ENCODE results near the gene TNFRSF25.
"Not testable (repeated sequence)": the region's sequence is repeated elsewhere in the genome, so short reads cannot be mapped to it uniquely, and the experiment has no call there.

The TNFRSF25 gene

DNA sequence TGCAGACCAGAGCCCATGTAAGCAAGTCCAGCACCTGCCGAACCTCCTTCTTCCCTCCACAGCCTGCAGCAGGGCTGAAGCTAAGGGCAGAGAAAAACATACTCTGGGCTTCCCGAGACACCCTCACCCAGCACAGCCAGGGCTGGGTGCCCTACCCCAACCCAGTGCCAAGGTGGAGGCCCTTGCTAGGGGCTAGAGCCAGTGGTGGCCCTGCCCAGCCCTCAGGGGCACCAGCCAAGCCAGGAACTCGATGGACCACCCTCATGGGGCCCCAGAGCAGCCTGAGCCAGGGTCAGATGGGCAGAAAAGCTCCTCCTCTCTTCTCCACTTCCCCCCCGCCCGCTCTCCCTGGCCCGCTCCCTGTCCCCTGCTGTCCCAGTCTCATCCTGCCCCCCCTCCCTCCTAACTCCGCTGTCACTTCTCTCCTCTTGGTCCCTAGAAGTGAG is 15.9 kb downstream of the TNFRSF25 start:
- no peak for DNase-seq

DNA sequence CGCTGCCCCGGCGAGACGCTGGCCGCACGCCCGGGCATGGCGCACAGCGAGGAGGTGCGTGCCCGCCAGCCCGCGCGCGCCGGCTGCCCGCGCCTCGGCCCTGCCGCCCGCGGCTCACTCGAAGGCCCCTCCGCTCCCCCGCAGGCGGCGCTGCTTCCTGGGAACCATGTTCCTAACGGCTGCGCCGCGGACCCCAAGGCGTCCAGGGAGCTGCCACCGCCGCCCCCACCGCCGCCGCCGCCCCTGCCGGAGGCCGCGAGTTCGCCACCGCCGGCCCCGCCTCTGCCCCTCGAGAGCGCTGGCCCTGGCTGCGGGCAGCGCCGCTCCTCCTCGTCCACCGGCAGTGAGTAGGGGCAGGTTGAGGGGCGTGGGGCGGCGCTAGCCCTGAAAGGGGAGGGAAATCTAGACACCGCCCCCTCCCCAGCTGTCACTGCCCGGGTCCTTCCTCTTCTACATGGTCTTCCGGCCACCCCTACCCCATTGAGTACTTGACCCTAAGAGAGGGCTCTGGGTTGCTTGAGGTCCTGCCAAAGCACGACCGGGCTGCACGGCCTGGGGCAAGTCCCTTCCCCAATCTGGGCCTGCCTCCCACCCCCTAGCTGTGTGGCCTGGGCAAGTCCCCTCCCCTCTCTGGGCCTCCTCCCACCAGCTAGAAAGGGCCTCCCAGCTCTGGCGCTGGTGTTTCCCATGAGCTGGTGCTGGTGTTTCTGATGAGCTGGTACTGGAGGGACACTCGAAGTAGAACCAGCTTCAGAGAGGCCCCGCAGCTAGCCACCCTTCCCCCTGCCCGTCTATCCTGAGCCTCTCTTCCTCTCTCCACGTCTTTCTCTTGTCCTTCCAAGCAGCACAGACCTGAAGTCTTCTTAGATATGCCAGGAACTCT is 17.0 kb downstream of the TNFRSF25 start:
- DNase-seq: no peak

DNA sequence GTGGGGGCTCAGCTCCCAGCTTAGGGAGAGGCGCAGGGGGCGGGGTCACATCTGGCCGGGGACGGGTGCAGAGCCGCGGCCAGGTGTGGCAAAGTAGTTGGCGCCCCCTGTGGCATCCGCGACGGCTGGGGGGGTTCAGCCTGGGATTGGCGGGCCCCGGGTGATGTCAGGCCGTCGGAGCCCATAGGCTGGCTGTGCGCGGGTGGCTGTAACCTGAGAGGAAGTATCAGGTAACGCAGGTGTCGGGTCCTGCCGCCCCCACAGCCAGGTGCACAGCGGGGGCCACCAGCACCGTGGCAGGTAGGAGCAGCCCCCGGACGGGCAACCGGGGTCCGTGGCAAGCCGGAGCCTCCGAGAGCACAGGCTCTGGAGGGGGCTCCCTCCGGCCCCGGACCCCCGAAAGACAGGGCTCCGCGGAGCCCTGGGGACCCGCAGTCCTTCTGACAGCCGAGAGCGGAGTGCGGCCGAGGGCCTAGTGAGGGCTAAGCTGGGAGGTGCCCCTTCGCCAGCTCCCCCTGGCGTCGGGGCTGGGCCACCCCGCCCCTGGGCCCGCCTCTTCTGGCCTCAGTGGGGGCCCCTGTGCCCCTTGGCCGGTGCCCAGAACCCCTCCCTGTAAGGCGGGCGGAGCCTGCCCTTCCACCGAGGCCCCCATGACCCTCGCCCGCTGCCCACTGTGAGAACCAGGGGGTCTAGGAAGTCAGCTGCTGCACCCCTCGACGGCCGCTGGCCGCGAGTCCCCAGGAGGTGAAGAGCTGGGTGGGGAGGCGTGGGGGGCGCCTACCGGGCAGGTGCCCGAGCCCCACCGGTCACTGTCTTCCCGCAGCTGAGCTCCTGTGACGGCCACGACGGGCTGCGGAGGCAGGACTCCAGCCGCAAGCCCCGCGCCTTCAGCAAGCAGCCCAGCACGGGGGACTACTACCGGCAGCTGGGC is 17.9 kb downstream of the TNFRSF25 start:
- DNase-seq: peak; percentile 32

DNA sequence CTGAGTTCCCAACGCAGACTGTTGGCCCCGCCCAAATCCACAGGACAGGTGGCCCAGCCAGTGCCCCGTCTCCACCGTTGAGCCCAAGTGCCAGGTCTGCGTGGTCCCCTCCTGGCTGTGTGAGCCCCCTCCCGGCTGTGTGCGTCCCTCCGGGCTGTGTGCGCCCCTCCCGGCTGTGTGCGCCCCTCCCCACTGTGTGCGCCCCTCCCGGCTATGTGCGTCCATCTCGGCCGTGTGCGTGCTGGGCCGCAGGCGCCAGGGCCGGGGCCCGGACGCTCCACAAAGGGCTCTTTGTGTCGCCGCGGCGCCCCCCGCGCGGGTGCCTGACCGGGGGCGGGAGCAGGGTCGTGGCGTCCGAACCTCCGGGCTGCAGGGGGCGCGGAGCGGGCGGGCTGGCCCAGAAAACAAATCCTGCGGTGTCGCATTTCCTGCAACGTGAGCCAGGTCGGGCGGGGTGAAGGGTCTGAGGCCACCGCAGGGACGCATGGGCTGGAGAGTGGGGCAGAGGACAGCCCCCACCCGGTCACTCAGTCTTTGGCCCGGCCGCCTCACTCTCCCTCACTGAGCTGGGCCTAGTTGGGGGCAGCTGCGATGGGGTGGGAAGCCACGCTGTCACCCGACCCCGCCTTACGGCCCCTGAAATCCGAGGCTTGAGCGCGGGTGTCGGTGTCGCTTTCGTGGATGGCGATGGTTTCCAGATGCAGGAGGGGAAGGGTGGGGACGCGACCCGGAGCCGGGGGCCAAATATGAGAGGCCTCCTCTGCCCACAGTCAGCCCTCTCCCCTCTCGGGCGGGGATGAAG is 18.8 kb downstream of the TNFRSF25 start:
- DNase-seq: no peak

DNA sequence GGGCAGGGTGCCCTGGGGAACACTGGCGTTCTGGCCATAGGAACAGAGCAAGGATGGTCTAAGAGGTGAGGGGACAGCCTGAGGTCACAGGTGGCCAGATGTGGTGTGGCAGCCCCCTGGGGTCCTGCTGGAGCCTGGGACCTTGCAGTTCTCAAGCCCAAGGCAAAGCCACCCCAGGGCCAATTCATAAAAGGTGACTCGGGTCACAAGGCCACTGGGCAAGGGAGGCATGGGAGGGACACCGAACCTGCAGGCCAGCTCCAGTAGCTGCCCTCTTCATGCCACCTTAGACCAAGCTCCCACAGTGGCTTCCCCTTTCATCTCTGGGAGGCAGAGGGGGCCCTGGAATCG is 19.3 kb downstream of the TNFRSF25 start:
- DNase-seq: no peak

DNA sequence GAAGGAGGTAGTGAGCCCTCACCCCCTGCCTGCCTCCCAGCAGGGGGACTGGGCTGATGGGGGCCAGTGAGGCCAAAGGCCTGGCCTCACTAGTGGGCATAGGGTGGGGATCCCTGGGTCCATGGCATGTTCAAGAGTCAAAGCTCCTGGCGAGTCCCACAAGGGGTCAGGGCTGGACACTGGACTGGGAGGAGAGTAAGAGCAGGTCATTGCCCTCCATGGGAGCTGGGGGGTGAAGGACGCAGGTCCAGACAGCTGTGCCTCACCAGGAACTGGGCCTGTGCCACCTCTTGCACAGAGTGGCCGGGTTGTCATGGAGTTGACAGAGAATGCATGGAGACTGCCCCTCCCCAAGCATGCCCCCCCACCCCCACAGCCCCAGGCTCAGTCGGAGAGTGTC is 20.0 kb downstream of the TNFRSF25 start:
- not testable (repeated sequence) for DNase-seq

DNA sequence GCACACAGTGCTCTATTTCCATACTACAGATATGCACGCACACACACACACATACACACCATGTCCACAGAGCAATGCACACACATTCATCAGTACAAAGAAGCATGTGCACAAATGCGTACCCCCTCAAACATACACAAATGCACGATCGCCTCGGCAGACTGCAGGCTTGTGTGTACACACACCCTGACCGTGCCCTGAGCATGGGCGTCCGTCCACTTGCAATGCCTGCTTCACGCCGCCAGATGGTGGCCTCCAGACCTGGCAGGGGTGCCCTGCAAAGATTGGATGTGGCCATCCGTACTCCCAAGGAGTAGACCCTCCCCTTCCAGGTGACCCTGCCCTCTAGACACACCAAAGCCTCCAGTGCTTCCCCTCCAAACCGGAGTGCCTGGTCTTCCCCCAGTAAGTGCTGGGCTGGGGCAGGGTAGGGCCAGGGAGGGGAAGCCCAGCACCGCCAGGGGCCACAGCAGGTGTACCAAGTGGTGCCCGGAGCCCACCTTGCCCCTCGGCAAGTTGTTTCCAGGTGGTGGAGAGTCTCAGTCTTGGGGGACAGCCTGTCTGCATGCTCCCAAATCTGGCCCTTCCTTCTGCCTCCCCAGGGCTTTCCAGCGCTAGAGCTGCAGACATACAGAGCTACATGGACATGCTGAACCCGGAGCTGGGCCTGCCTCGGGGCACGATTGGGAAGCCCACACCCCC is 20.8 kb downstream of the TNFRSF25 start:
- DNase-seq: no peak

DNA sequence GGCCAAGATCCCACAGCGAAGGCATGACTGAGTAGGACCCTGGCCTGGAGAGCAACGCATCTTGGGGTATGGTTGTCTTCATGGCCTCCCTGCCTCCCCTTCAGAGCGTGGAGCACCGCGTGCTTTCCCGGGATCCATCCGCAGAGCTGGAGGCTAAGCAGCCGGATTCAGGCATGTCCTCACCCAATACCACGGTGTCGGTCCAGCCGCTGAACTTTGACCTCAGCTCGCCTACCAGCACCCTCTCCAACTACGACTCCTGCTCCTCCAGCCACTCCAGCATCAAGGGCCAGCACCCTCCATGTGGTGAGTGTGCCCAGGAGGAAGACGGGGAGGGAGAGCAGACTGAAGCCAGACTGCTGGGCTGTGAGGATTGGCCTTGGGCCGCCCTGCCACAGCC is 21.6 kb downstream of the TNFRSF25 start:
- no peak for DNase-seq

DNA sequence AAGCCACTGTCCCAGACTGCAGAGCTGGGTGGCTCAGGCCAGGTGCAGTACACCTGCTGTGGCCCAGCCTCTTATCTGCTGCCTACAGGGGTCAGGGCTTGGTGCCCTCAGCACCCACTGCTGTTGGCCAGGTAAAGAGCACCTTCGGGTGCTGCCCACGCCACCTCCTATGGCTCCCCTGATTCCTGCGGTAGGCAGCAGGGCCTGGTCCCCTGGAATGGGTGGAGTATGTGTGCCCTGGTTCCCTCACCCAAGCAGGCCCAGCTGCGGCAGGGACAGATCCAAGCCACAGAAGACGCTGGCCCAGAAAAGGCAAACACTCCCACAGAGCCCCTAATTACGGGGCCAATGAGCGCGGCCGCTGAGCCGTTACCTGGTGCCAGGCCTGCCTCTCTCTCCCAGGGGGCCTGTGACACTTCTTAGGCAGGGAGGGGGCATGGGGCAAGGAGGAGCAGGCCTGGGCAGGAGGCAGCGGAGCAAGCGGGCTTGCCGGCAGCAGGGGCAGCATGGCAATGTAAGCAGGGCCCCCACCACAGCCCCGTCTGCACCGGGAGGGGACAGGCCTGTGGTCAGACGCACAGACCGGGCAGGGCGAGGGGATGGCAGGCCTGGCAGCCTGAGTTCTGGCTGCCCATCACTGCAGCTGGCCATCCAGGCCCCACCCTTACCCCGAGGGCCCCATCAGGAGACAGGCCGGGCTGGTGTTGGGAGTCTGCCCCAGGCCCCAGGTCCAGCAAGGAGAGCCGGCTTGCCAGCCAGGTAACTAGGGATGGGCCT is 22.4 kb downstream of the TNFRSF25 start:
- DNase-seq: no peak

DNA sequence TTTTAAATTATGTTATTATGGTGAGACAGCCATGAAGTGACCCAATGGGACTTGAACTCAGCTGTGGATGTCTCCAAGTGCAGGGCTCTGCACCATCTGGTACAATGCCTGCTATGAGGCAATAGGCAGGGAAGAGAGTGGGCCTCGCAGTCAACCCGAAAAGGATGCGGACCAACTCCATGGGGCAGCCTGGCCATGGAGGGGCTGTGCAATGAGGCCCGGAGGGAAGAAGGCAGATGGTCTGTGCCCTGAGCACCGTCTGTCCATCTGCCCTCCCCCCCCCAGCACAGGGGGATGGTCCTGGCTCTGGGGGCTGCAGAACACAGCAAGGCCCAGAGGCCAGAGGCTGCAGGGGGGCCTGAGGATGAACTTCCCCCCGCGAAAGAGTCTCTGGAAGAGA is 24.4 kb downstream of the TNFRSF25 start:
- DNase-seq: no peak

DNA sequence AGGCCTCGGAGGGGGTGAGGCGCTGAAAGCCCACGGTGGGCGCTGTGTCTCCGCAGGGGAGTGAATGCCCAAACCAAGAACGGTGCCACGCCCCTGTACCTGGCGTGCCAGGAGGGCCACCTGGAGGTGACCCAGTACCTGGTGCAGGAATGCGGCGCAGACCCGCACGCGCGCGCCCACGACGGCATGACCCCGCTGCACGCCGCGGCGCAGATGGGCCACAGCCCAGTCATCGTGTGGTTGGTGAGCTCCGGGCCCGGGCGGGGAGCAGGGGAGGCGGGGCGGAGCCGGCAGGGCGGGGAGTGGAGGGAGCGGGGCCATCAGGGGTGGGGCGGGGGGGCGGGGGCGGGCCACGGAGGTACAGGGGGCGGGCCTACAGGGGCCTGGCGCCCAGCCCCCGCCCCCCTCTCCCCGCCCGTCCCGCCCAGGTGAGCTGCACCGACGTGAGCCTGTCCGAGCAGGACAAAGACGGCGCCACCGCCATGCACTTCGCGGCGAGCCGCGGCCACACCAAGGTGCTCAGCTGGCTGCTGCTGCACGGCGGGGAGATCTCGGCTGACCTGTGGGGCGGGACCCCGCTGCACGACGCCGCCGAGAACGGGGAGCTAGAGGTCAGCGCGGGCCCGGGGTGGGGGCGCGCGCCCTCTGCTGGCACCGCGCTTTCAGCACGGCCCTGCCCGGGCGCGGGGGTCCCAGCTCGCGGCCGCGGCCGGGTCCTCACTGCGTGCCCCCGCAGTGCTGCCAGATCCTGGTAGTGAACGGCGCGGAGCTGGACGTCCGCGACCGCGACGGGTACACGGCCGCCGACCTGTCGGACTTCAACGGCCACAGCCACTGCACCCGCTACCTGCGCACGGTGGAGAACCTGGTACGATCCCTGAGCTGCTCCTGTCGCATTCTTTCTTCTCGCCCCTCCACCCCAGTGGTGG is 25.5 kb downstream of the TNFRSF25 start:
- no peak for DNase-seq

DNA sequence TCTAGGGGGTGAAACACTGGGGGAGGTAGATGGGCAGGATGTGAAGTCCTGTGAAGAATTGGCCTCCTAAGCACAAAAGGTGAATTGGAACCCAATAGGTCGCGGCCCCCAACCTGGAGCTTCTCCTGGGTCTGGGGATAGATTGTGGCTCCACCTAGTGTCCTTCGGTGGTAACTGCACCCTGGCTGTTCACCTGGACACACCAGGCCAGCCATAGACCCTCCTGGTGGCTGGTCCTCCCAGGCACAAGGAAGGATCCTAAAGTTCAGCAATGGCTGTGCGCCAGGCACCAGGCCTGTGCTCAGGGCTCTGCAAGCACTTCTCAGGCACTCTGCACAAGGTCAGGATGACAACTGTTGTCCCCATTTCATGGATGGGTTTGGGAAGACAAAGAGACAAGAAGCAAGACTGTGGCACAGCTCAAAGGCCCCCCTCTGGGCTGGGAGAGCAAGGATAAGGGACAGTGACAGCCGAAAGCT is 27.9 kb downstream of the TNFRSF25 start:
- DNase-seq: peak; percentile 42

DNA sequence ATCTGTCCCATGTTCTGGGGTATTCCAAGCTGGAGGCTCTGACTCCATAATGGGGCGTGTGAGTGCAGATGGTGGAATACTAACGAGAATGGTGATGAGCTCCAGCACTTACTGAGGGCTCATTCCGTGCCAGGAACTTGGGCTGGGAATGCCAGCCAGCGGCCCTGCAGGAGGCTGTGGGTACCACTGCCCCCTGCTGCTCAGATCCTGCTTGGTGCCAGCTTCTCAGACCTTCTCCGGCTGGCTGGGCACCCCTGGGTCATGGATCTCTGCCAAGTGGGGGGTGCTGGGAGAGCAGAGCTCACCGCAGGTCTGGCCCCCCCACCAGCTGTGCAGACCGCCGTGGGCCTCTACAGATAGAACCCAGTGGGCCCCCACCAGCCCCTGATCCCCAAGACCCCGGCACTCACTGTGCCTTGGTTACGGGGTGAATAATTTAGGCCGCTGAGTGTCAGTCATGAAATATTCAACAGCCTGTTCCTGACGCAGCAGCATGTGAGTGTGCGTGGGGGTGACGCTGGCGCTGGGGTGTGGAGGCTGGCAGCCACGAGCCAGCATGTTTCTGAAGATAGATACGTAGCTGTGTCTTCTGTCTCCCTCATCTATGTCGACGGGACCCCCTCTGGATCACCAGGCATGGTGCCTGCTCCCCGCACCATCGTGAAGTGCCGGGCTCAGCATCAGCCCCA is 28.8 kb downstream of the TNFRSF25 start:
- peak; percentile 41 for DNase-seq

DNA sequence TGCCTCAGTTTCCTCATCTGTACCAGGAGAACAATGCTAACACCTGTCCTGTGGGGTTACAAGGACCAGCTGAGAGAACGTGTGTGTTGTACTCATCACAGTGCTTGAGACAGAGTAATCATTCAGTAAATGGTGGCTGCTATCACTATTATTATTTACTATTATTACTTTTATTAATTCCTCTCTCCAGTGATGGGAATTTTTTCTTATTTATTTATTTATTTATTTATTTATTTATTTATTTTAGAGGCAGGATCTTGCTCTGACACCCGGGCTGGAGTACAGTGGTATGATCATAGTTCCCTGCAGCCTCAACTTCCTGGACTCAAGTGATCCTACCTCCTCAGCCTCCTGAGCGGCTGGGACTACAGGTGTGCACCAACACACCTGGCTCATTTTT is 29.7 kb downstream of the TNFRSF25 start:
- not testable (repeated sequence) for DNase-seq

DNA sequence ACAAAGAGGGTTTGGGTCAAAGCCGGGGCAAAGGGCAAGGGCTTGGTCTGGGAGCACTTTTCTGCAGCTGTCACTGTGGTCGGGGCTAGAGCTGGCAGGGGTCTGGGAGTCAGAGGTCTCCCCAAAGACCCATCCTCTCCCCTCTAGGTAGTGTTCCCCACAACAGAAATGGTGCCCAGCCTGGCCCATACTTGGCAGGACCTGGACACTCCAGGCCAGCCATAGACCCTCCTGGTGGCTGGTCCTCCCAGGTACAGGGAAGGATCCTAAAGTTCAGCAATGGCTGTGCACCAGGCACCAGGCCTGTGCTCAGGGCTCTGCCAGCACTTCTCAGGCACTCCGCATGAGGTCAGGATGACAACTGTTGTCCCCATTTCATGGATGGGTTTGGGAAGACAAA is 30.4 kb downstream of the TNFRSF25 start:
- DNase-seq: no peak

DNA sequence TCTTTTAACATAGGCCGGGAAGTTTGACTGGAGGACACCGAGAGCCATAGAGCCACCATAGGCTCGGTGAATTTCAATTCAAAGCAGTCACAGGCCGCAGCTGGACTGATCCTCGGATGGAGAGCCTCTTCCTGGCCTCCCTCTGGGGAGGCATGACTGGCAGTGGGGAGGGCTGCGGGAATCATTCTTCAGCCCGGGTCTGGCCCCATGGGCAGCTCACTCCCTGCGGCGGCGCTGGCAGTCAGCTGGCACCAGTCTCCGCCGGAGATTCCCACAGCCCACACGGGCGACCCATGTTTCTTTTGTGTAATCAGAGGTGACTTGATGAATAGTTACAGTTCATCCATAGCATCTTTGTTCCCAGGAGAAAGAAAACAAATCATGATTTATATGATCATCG is 30.8 kb downstream of the TNFRSF25 start:
- no peak for DNase-seq

DNA sequence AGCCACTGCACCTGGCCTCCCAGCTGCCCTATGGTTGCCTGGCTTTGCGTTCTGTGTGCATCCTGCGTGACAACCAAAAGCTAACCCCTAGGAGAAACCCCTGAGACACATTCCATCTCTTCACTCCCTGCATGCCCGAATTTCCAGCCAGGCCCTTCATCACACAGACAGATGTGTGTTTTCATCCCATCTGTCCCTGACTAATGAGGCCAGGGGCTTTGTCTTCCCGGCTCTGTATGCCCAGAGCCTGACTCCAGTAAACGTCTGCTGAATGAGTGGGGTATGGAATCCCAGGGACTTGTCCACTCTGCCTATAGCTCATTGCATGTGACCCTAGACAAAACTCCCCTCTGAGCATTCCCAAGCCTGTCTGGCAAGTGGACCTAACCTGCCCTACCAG is 31.8 kb downstream of the TNFRSF25 start:
- no peak for DNase-seq

DNA sequence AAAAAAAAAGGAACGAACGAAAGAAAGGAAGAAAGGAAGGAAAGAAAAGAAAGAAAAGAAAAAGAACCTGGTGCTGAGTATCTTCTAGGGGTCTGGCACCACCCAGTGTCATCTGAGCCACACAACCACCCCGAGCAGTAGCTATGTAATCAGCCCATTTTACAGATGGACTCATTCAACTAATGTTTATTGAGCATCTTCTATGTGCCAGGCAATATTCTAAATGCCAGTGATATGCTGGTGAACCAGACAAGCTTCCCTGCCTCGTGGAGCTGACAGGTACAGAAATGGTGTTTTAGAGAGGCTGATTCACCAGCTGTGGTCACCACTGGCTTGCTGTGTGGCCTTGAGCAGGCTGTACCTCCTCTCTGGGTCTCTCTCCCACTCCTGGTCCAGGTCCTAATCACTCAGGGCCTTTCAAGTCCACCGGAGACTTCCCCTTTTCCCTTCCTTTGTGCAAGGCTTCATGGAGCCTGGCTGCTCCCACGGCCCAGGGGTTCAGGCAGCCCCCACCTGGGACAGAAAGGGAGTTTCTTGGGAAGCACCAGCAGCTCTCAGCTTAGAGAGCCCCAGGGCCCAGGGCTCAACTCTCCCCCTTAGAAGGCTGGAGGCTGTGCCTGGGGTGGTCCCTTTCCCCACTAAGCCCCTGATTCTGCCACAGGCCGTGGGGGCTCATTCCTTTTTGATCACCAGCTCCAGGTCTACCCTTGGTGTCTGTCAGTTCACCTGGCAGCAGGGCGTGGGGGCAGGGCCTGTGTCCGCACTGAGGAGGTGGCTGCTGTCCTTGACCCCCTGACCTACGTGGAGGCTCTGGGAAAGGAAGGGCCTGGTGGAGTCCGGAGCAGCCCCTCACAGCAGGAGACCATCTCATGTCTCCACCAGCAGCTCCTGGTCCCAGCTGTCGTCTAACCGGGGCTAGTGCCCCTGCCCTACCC is 34.1 kb downstream of the TNFRSF25 start:
- not testable (repeated sequence) for DNase-seq

Measured in NCI-H2081 treated with DMSO at 0.1 percent for 48 hours (cell line).